WTC11 (cell line): ENCODE data around the gene RAB3IP. TPM values are rescaled to one million over a fixed set of nuclear protein-coding genes. Genes with fewer than 3 reads are reported as not detected.

Source experiments
- ATAC-seq: fragments of 200-7000 bp; cut with Tn5 transposase; 2 replicates; pipeline ENCODE4 v1.10.0; 2021; ENCODE audit warnings: mild to moderate bottlenecking, moderate library complexity
- CTCF ChIA-PET: fragments of 300-600 bp; sonication (Branson Sonifier 250); formaldehyde crosslinking; loops from one replicate; lab custom pipeline; 2021; ENCODE audit warnings: antibody characterized with exemption; lab: Charles Lee
- POLR2A ChIA-PET: fragments of 350-600 bp; sonication (Branson Sonifier 250); formaldehyde crosslinking; loops from one replicate; lab custom pipeline; 2021; ENCODE audit warnings: antibody characterized with exemption; lab: Charles Lee
- DNase-seq: peaks from one replicate; pipeline ENCODE4 v3.0.0; 2021; ENCODE audit warnings: low spot score
- H3K27ac Mint-ChIP-seq: 2 replicates; pipeline ENCODE4 v1.8.0; 2021; ENCODE audit warnings: mixed read lengths
- H3K27me3 Mint-ChIP-seq: 2 replicates; pipeline ENCODE4 v1.8.0; 2021; ENCODE audit warnings: low read depth, mild to moderate bottlenecking, moderate library complexity, mixed read lengths
- H3K36me3 Mint-ChIP-seq: 2 replicates; pipeline ENCODE4 v1.8.0; 2021; ENCODE audit warnings: mixed read lengths
- H3K4me1 Mint-ChIP-seq: 2 replicates; pipeline ENCODE4 v1.8.0; 2022; ENCODE audit warnings: mixed read lengths
- H3K4me3 Mint-ChIP-seq: 2 replicates; pipeline ENCODE4 v1.8.0; 2021; ENCODE audit warnings: mild to moderate bottlenecking, moderate library complexity, mixed read lengths
- H3K9me3 Mint-ChIP-seq: 2 replicates; pipeline ENCODE4 v1.8.0; 2021; ENCODE audit warnings: mixed read lengths
- AR ChIP-seq: fragments of 250-450 bp; sonication (Bioruptor Pico); IDR thresholded peaks from 2 replicates; pipeline ENCODE4 v1.9.0; 2021; ENCODE audit warnings: mild to moderate bottlenecking
- ATF1 ChIP-seq: sonication (generic); formaldehyde crosslinking; IDR thresholded peaks from 2 replicates; pipeline ENCODE4 v1.8.1; 2023; ENCODE audit warnings: mild to moderate bottlenecking, moderate library complexity, missing genetic modification reagents
- ATF6 ChIP-seq: sonication (generic); formaldehyde crosslinking; IDR thresholded peaks from 2 replicates; pipeline ENCODE4 v1.8.1; 2023; ENCODE audit warnings: mild to moderate bottlenecking, missing genetic modification reagents
- CBFB ChIP-seq: sonication (generic); formaldehyde crosslinking; IDR thresholded peaks from 2 replicates; pipeline ENCODE4 v1.8.1; 2022; ENCODE audit warnings: mild to moderate bottlenecking, low read depth, missing genetic modification reagents
- CDX4 ChIP-seq: fragments of 250-450 bp; sonication (Bioruptor Pico); IDR thresholded peaks from 2 replicates; pipeline ENCODE4 v1.9.0; 2021; ENCODE audit warnings: moderate library complexity, mild to moderate bottlenecking, inconsistent platforms, borderline replicate concordance
- CREB1 ChIP-seq: sonication (generic); formaldehyde crosslinking; IDR thresholded peaks from 2 replicates; pipeline ENCODE4 v1.8.0; 2023; ENCODE audit warnings: mild to moderate bottlenecking, missing genetic modification reagents
- EMX1 ChIP-seq: fragments of 250-450 bp; sonication (Bioruptor Pico); IDR thresholded peaks from 2 replicates; pipeline ENCODE4 v1.8.0; 2021; ENCODE audit warnings: mild to moderate bottlenecking
- ESRRA ChIP-seq: sonication (generic); formaldehyde crosslinking; IDR thresholded peaks from 2 replicates; pipeline ENCODE4 v1.8.1; 2022; ENCODE audit warnings: mild to moderate bottlenecking, missing genetic modification reagents, borderline replicate concordance
- ETV6 ChIP-seq: sonication (generic); formaldehyde crosslinking; IDR thresholded peaks from 2 replicates; pipeline ENCODE4 v1.8.1; 2022; ENCODE audit warnings: mild to moderate bottlenecking, missing genetic modification reagents
- FOXP1 ChIP-seq: sonication (generic); formaldehyde crosslinking; IDR thresholded peaks from 2 replicates; pipeline ENCODE4 v1.8.0; 2022; ENCODE audit warnings: missing genetic modification reagents, mild to moderate bottlenecking, moderate library complexity, borderline replicate concordance
- GTF2I ChIP-seq: fragments of 250-450 bp; sonication (Bioruptor Pico); conservative IDR thresholded peaks from 2 replicates; pipeline ENCODE4 v1.4.0; 2021; ENCODE audit warnings: mild to moderate bottlenecking
- MXD4 ChIP-seq: fragments of 250-450 bp; sonication (Bioruptor Pico); IDR thresholded peaks from 2 replicates; pipeline ENCODE4 v1.8.0; 2021; ENCODE audit warnings: mild to moderate bottlenecking, moderate library complexity, borderline replicate concordance
- NFE2L1 ChIP-seq: sonication (generic); formaldehyde crosslinking; IDR thresholded peaks from 2 replicates; pipeline ENCODE4 v1.8.1; 2023; ENCODE audit warnings: missing genetic modification reagents
- PRRX2 ChIP-seq: fragments of 250-450 bp; sonication (Bioruptor Pico); IDR thresholded peaks from 2 replicates; pipeline ENCODE4 v1.8.0; 2021; ENCODE audit warnings: mild to moderate bottlenecking
- TCF7 ChIP-seq: sonication (generic); formaldehyde crosslinking; IDR thresholded peaks from 2 replicates; pipeline ENCODE4 v1.8.0; 2022; ENCODE audit warnings: mild to moderate bottlenecking, low read depth, missing genetic modification reagents, moderate library complexity
- TEAD4 ChIP-seq: sonication (generic); formaldehyde crosslinking; IDR thresholded peaks from 2 replicates; pipeline ENCODE4 v1.8.0; 2022; ENCODE audit warnings: mild to moderate bottlenecking, missing genetic modification reagents
- ZNF263 ChIP-seq: sonication (generic); formaldehyde crosslinking; IDR thresholded peaks from 2 replicates; pipeline ENCODE4 v1.8.1; 2022; ENCODE audit warnings: low read depth, mild to moderate bottlenecking, moderate library complexity, missing genetic modification reagents
- ZNF416 ChIP-seq: fragments of 250-450 bp; sonication (Bioruptor Pico); IDR thresholded peaks from 2 replicates; pipeline ENCODE4 v1.9.0; 2021; ENCODE audit warnings: mild to moderate bottlenecking, inconsistent platforms
- total RNA-seq: library from RNA; stranded (reverse); gene quantifications from 3 replicates; pipeline ENCODE4 v1.2.3, GENCODE V29; 2021
- TF ChIP-seq, protein P1 (sequence below): sonication (generic); formaldehyde crosslinking; IDR thresholded peaks from 2 replicates; pipeline ENCODE4 v1.8.1; 2023; ENCODE audit warnings: mild to moderate bottlenecking, missing genetic modification reagents, moderate library complexity
- TF ChIP-seq, protein P2 (sequence below): sonication (generic); formaldehyde crosslinking; IDR thresholded peaks from 2 replicates; pipeline ENCODE4 v1.8.0; 2023; ENCODE audit warnings: mild to moderate bottlenecking, missing genetic modification reagents
- TF ChIP-seq, protein P3 (sequence below): fragments of 250-450 bp; sonication (Bioruptor Pico); IDR thresholded peaks from 2 replicates; pipeline ENCODE4 v1.8.0; 2021; ENCODE audit warnings: mild to moderate bottlenecking

The RAB3IP gene
- total RNA-seq, 1 experiment from 2014 or later, result 47.2 TPM

DNA sequence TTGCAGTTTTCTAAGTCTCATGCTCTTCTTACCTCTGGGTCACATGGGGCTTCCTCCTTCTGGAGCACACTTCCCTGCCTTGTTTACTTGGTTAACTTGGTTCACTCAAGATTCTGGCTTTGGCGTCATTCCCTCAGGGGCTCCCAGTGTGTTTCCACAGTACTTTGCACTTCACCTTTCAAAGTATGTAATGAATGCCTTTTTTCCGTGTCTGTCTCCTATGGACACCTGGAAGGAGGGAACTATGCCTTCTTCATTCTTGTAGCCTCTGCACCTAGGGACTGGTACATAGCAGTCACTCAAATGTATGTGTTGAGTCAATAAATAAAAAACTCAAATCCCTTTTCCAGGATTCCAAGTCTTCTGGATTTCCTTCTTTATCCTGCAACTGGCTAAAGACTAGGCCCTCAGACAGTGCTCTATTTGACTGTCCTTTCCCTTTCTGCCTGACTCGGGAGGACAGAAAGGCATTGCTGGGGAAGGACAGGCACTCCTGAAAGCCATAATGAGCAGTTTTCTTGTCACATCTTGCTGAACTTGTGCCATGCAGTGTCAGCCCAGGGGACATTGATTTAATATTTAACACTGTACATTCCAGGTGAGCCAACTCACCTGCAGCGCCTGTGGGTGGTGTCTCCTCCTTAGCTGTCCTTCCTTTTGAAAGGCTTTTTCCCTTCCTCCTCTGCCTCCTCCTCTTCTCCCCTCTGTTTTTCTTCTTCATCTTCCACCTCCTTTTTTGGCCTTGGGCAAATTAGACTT, 99.2 kb downstream of the RAB3IP start:
- ATAC-seq, result no peak
- no peaks in the 10 kb centered on the region for H3K4me1 Mint-ChIP-seq
- no peak for DNase-seq
- no peaks in the 10 kb centered on the region for H3K36me3 Mint-ChIP-seq
- H3K27ac Mint-ChIP-seq, result no peak overlapping the region
- TF ChIP-seq ATF1 (CRISPR knock-in tag), result no peak
- no peak for TF ChIP-seq GTF2I (CRISPR knock-in tag)
- TF ChIP-seq ATF6 (CRISPR knock-in tag), result no peak
- no peak for TF ChIP-seq AR (CRISPR knock-in tag)
- no peak for TF ChIP-seq TEAD4 (CRISPR knock-in tag)
- TF ChIP-seq FOXP1, result no peak
- no peak for TF ChIP-seq ETV6
- TF ChIP-seq, protein P1, sequence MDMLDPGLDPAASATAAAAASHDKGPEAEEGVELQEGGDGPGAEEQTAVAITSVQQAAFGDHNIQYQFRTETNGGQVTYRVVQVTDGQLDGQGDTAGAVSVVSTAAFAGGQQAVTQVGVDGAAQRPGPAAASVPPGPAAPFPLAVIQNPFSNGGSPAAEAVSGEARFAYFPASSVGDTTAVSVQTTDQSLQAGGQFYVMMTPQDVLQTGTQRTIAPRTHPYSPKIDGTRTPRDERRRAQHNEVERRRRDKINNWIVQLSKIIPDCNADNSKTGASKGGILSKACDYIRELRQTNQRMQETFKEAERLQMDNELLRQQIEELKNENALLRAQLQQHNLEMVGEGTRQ (CRISPR knock-in tag), result no peak
- TF ChIP-seq NFE2L1, result no peak
- TF ChIP-seq PRRX2 (CRISPR knock-in tag), result no peak
- no peak for TF ChIP-seq EMX1 (CRISPR knock-in tag)
- no peak for TF ChIP-seq TCF7 (CRISPR knock-in tag)
- no peak for TF ChIP-seq ZNF263 (CRISPR knock-in tag)
- TF ChIP-seq MXD4, result no peak
- no peak for TF ChIP-seq ZNF416 (CRISPR knock-in tag)
- TF ChIP-seq ESRRA (CRISPR knock-in tag), result no peak
- TF ChIP-seq CBFB (CRISPR knock-in tag), result no peak
- TF ChIP-seq CREB1, result no peak
- ChIA-PET CTCF (no interaction called here), POLR2A (no interaction called here)
- no peaks in the 10 kb centered on the region for H3K9me3 Mint-ChIP-seq
- no peak overlapping the region for H3K4me3 Mint-ChIP-seq
- H3K27me3 Mint-ChIP-seq, result no peaks in the 10 kb centered on the region

DNA sequence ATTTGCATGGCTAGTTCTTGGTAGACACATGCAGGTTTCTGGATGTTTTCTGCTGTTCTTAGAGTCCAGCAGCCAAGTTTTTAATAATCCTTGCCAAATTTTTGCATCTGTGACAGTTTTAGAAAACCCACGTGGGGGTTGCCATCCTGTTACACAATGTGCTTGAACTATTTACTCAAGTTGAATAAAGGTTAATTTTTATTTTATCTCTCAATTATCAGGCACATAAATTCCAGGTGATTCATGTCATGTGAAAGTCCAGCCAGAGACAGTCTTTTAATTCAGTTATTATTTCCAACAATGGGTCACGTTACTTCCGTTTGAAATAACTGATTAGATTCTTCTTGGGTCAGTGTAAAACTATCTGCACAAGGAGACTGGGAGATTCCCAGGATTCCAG, 102.1 kb downstream of the RAB3IP start:
- Mint-ChIP-seq H3K27me3 (no peaks in the 10 kb centered on the region), H3K9me3 (no peaks in the 10 kb centered on the region), H3K4me1 (no peaks in the 10 kb centered on the region), H3K36me3 (no peaks in the 10 kb centered on the region), H3K4me3 (no peak overlapping the region), H3K27ac (no peak overlapping the region)
- no peak for DNase-seq
- POLR2A ChIA-PET, result no interaction called here
- CTCF ChIA-PET, result no interaction called here
- no peak for ATAC-seq
- TF ChIP-seq, protein P2, sequence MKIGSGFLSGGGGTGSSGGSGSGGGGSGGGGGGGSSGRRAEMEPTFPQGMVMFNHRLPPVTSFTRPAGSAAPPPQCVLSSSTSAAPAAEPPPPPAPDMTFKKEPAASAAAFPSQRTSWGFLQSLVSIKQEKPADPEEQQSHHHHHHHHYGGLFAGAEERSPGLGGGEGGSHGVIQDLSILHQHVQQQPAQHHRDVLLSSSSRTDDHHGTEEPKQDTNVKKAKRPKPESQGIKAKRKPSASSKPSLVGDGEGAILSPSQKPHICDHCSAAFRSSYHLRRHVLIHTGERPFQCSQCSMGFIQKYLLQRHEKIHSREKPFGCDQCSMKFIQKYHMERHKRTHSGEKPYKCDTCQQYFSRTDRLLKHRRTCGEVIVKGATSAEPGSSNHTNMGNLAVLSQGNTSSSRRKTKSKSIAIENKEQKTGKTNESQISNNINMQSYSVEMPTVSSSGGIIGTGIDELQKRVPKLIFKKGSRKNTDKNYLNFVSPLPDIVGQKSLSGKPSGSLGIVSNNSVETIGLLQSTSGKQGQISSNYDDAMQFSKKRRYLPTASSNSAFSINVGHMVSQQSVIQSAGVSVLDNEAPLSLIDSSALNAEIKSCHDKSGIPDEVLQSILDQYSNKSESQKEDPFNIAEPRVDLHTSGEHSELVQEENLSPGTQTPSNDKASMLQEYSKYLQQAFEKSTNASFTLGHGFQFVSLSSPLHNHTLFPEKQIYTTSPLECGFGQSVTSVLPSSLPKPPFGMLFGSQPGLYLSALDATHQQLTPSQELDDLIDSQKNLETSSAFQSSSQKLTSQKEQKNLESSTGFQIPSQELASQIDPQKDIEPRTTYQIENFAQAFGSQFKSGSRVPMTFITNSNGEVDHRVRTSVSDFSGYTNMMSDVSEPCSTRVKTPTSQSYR (CRISPR knock-in tag), result no peak
- TF ChIP-seq, protein P3, sequence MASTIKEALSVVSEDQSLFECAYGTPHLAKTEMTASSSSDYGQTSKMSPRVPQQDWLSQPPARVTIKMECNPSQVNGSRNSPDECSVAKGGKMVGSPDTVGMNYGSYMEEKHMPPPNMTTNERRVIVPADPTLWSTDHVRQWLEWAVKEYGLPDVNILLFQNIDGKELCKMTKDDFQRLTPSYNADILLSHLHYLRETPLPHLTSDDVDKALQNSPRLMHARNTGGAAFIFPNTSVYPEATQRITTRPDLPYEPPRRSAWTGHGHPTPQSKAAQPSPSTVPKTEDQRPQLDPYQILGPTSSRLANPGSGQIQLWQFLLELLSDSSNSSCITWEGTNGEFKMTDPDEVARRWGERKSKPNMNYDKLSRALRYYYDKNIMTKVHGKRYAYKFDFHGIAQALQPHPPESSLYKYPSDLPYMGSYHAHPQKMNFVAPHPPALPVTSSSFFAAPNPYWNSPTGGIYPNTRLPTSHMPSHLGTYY (CRISPR knock-in tag), result no peak
- TF ChIP-seq PRRX2 (CRISPR knock-in tag) (no peak), AR (CRISPR knock-in tag) (no peak), CDX4 (CRISPR knock-in tag) (no peak)
- TF ChIP-seq, protein P1 (CRISPR knock-in tag), result no peak
